Stomach (tissue), 9 donors: ENCODE results near the gene ITPR1. TPM values are rescaled to one million over a fixed set of nuclear protein-coding genes. Genes with fewer than 3 reads are reported as not detected.

Source experiments
- DNase-seq, 2 donors: peaks; one replicate each; pipeline versions ENCODE4 v3.0.0 to v3.0.0-alpha.2; 2013 to 2019
- H3K27ac ChIP-seq, 5 donors: fragments of 200-600 bp in 4 of 5; sonication (generic) in 4 of 5; one replicate each; pipeline ENCODE4 v1.5.1; 2013 to 2019; ENCODE audit warnings: mild to moderate bottlenecking in 1 of 5, moderate library complexity in 1 of 5
- H3K27me3 ChIP-seq, 3 donors: fragments of 200-600 bp; sonication (generic); one replicate each; pipeline ENCODE4 v1.5.1; 2017 to 2019; ENCODE audit warnings: mixed run types in 1 of 3
- H3K36me3 ChIP-seq, 4 donors: fragments of 200-600 bp; sonication (generic); 1 replicate in 3 of 4; 2 replicates in 1 of 4; pipeline ENCODE4 v1.5.1; 2016 to 2019
- H3K4me1 ChIP-seq, 4 donors: fragments of 200-600 bp; sonication (generic); one replicate each; pipeline ENCODE4 v1.5.1; 2016 to 2019
- H3K4me3 ChIP-seq, 4 donors: fragments of 200-600 bp; sonication (generic) in 3 of 4; one replicate each; pipeline ENCODE4 v1.5.1; 2016 to 2019; ENCODE audit warnings: mild to moderate bottlenecking in 1 of 4
- H3K9me3 ChIP-seq, 4 donors: fragments of 200-600 bp; sonication (generic); one replicate each; pipeline ENCODE4 v1.5.1; 2016 to 2019
- EP300 ChIP-seq: sonication (generic); formaldehyde crosslinking; IDR thresholded peaks from one replicate; pipeline ENCODE4 v1.6.1; 2017; ENCODE audit warnings: antibody characterized with exemption
- POLR2A ChIP-seq, 4 donors: fragments of 450-650 bp; IDR thresholded peaks; one replicate each; pipeline ENCODE4 v1.6.1; 2016; ENCODE audit warnings: antibody characterized with exemption in 4 of 4, control low read depth in 2 of 4, mild to moderate bottlenecking in 1 of 4, moderate library complexity in 1 of 4
- POLR2AphosphoS5 ChIP-seq, 3 donors: sonication (generic); formaldehyde crosslinking; IDR thresholded peaks; one replicate each; pipeline ENCODE4 v1.6.1; 2016; ENCODE audit warnings: antibody characterized with exemption in 3 of 3
- WGBS, 5 donors: extraction: QIAGEN DNeasy Blood & Tissue Kit in 3 of 5; methylation state at CpG; one replicate each; pipeline versions ENCODE4 v1.1.5 to v1.1.7; 2013 to 2018; 5-methylcytosine and 5-hydroxymethylcytosine counted together
- intact Hi-C: fragments of 100-400 bp; cut with DNase I; formaldehyde crosslinking; loops from one replicate; pipeline ENCODE4 v1.15.1; 2023; ENCODE audit warnings: low total_unique reads
- polyA plus RNA-seq, 3 donors: library from polyadenylated mRNA; stranded (reverse); fragments of 200-250 nt; gene quantifications; one replicate each; pipeline ENCODE4 v1.2.3, GENCODE V29; 2013
- total RNA-seq, 5 donors: library from RNA; depleted of rRNA; stranded (reverse); fragments of >200 nt; gene quantifications; one replicate each; pipeline versions ENCODE4 v1.1.0 to v1.2.3, GENCODE V29; 2014 to 2016
- TF ChIP-seq, protein P1 (sequence below), 7 experiments: fragments of 450-650 bp in 4 of 7; fragments of 200-600 bp in 3 of 7; sonication (generic) in 3 of 7; IDR thresholded peaks; one replicate each; pipeline ENCODE4 v1.5.1; 2016 to 2019; ENCODE audit warnings: antibody characterized with exemption in 7 of 7, control low read depth in 2 of 7, mild to moderate bottlenecking in 1 of 7
- donor health status: healthy with polysubstance abuse.
- donor health status: Bipolar disorder and iron deficiency.
- donor health status: healthy.

Gene ITPR1
- total and polyA plus RNA-seq, 8 donors, result 6.6 to 192 (median 32.9) TPM

DNA sequence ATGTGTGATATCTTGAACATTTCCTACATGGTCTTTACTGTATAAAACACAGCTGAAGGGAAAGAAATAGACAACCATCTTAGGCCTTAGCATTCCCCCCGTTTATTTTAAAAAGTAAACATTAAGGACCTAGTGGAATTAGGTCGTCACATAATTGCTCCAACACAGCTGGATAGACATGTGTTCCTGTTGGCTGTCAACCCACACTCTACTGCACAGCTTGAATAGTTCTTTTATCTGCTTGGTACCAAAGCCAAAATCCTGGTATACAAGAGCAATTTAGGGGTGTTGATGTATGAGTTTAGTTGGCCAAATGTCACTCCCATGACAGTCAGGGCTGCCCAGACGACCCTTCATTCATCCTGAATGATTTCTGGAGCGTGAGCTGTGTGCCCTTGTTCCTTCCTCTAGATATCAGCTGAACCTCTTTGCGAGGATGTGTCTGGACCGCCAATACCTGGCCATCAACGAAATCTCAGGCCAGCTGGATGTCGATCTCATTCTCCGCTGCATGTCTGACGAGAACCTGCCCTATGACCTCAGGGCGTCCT lies 179.7 kb downstream of the ITPR1 start:
- no peak overlapping the region for H3K4me3 ChIP-seq
- no peak for DNase-seq
- H3K9me3 ChIP-seq, result no peaks in the 10 kb centered on the region
- peaks cover 29 to 86% (median 76%) of the 10 kb centered on the region in 4 donors for H3K36me3 ChIP-seq
- intact Hi-C loops, result no loop called here
- peaks cover 0 to 10% (median 2%) of the 10 kb centered on the region in 4 donors for H3K4me1 ChIP-seq
- 80 to 85% (median 81%) methylated on average over 9 to 11 of the region's 11 CpGs for WGBS, 5 donors
- no peak overlapping the region for H3K27ac ChIP-seq
- TF ChIP-seq EP300 (no peak), POLR2AphosphoS5 (IDR thresholded peaks at IDR 0.05) (no peak), POLR2A (IDR thresholded peaks at IDR 0.05) (no peak)
- TF ChIP-seq, protein P1, sequence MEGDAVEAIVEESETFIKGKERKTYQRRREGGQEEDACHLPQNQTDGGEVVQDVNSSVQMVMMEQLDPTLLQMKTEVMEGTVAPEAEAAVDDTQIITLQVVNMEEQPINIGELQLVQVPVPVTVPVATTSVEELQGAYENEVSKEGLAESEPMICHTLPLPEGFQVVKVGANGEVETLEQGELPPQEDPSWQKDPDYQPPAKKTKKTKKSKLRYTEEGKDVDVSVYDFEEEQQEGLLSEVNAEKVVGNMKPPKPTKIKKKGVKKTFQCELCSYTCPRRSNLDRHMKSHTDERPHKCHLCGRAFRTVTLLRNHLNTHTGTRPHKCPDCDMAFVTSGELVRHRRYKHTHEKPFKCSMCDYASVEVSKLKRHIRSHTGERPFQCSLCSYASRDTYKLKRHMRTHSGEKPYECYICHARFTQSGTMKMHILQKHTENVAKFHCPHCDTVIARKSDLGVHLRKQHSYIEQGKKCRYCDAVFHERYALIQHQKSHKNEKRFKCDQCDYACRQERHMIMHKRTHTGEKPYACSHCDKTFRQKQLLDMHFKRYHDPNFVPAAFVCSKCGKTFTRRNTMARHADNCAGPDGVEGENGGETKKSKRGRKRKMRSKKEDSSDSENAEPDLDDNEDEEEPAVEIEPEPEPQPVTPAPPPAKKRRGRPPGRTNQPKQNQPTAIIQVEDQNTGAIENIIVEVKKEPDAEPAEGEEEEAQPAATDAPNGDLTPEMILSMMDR (IDR thresholded peaks at IDR 0.05), result no peak
- no peaks in the 10 kb centered on the region for H3K27me3 ChIP-seq

DNA sequence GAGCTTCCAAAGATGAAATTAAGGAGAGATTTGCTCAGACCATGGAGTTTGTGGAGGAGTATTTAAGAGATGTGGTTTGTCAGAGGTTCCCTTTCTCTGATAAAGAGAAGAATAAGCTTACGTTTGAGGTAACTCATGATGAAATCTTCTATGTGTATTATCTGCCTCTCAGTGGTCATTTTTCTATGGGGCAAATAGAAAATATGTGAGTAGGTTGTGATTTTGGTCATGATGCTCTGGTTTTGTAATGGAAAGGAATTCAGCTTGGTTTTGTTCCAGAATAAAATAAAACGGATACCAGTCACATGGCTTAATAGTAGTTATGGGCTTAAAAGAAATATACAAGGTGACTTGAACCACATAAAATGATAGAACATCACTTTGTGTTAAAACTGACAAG lies 181.1 kb downstream of the ITPR1 start:
- H3K27ac ChIP-seq, result no peak overlapping the region
- H3K4me3 ChIP-seq, result no peak overlapping the region
- peaks cover 0 to 10% (median 2%) of the 10 kb centered on the region in 4 donors for H3K4me1 ChIP-seq
- peaks cover 25 to 82% (median 69%) of the 10 kb centered on the region in 4 donors for H3K36me3 ChIP-seq
- no peak for DNase-seq
- intact Hi-C loops, result no loop called here
- no peak for TF ChIP-seq POLR2A (IDR thresholded peaks at IDR 0.05)
- TF ChIP-seq EP300, result no peak
- H3K27me3 ChIP-seq, result no peaks in the 10 kb centered on the region
- 34 to 59% (median 41%) methylated on average over 2 of the region's 2 CpGs for WGBS, 5 donors
- H3K9me3 ChIP-seq, result no peaks in the 10 kb centered on the region

DNA sequence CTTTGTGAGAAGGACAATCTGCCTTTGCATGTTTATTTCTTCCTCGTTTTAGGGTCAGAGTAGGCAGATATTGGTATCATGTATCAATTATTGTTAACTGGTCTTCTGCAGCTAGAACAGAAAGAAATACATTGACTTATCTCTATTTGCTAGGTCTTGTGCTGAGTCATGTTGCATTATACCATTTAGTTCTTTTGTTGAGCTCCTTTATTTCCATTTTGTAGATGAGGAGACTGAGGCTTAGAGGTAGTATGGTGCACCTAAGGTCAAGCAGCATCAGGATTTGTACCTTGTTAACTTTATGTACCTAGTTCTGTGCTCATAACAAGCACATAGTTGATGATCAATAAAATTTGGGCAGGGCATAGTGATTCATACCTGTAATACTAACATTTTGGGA lies 182.6 kb downstream of the ITPR1 start:
- peaks cover 0 to 22% (median 9%) of the 10 kb centered on the region in 4 donors for H3K4me1 ChIP-seq
- no peaks in the 10 kb centered on the region for H3K27me3 ChIP-seq
- H3K9me3 ChIP-seq, result no peaks in the 10 kb centered on the region
- WGBS, 5 donors, result 26 to 63% (median 40%) methylated on average over 1 of the region's 1 CpG
- no peak overlapping the region for H3K27ac ChIP-seq
- DNase-seq, result no peak
- TF ChIP-seq POLR2AphosphoS5 (IDR thresholded peaks at IDR 0.05), result no peak
- no peak overlapping the region for H3K4me3 ChIP-seq
- intact Hi-C loops, result no loop called here
- H3K36me3 ChIP-seq, result peaks cover 21 to 72% (median 57%) of the 10 kb centered on the region in 4 donors

DNA sequence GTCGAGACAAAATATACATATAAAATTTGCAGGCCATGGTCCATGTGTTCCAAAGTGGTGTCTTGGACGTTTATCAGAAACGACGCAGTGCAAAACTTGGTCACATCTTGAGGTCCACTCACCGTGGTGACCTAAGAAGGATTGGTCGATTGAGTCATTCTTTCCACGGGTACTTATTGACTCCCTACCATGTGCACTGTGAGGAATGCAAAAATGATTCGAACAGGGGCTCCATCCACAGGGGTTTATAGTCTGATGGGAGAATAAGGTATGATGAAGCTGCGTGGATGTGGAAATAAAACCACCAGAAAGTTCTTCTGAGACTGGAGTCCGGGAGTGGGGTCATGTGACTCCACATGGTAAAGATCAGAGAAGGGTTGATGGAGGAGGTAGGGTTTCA lies 185.2 kb downstream of the ITPR1 start:
- Histone ChIP-seq H3K27ac (no peak overlapping the region), H3K27me3 (no peaks in the 10 kb centered on the region), H3K4me1 (peaks cover 0 to 30% (median 13%) of the 10 kb centered on the region in 4 donors), H3K9me3 (no peaks in the 10 kb centered on the region), H3K4me3 (no peak overlapping the region), H3K36me3 (peaks cover 10 to 65% (median 62%) of the 10 kb centered on the region in 4 donors)
- no peak for DNase-seq
- WGBS, 5 donors, result 86 to 96% (median 94%) methylated on average over 10 of the region's 10 CpGs
- intact Hi-C loops, result no loop called here
- TF ChIP-seq, protein P1 (IDR thresholded peaks at IDR 0.05), result no peak
- TF ChIP-seq POLR2AphosphoS5 (IDR thresholded peaks at IDR 0.05) (no peak), EP300 (no peak), POLR2A (IDR thresholded peaks at IDR 0.05) (no peak)

DNA sequence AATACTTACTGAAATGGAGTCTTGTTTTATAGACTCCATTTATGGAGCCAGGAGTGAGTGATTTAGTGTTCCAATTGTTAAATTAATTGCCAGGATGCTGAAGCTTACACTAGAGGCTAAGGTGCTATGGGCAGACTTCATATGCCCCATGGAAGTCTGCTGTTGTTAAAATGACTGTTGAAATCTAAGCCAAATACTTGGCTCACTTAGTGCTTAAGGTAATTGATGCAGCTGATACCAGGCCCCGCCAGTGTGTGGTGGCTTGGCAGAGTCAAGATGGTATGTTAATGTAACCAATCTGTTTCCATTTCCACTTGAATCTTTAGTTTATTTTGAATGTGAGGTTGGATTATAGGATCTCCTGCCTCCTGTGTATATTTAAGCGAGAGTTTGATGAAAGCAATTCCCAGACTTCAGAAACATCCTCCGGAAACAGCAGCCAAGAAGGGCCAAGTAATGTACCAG lies 187.1 kb downstream of the ITPR1 start:
- 55 to 76% (median 67%) methylated on average over 3 of the region's 3 CpGs for WGBS, 5 donors

More for the DNA sequence above, 187.1 kb downstream of the ITPR1 start:
- Histone ChIP-seq H3K4me3 (no peak overlapping the region), H3K9me3 (no peaks in the 10 kb centered on the region), H3K27ac (peak overlapping the region in 1 of 5 donors; percentile 26), H3K27me3 (no peaks in the 10 kb centered on the region), H3K4me1 (peaks cover 0 to 20% (median 11%) of the 10 kb centered on the region in 4 donors), H3K36me3 (peaks cover 25 to 79% (median 66%) of the 10 kb centered on the region in 4 donors)
- TF ChIP-seq, protein P1 (IDR thresholded peaks at IDR 0.05), result no peak
- no peak for TF ChIP-seq POLR2A (IDR thresholded peaks at IDR 0.05)
- intact Hi-C loops, result no loop called here
- no peak for DNase-seq
